Measurements from ENCODE around the gene SCGB1A1.

DNA sequence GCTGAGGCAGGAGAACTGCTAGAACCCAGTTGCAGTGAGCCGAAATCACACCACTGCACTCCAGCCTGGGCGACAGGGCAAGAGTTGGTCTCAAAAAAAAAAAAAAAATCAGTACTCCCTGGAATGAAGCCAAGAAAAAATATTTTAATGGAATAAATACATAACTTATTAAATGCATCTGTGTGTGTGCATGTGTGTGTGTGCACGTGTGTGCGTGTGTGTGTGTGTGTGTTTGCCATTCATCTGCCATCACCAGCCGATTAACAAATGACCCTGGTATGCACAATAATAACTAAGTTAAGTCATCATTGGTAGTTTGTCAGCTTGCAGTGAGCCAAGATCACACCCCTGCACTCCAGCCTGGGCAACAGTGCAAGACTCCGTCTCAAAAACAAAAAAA, 35.0 kb upstream of the SCGB1A1 start:
- TF ChIP-seq EGR1 (IDR thresholded peaks at IDR 0.05; ENCODE audit: low read depth in 2 of 2) (no peak), SP1 (IDR thresholded peaks at IDR 0.05) (no peak), TAF1 (conservative IDR thresholded peaks at IDR 0.05) (no peak), HNF4G (IDR thresholded peaks at IDR 0.05) (no peak), NR2F2 (IDR thresholded peaks at IDR 0.05) (no peak), JUND (IDR thresholded peaks at IDR 0.05) (no peak), GABPA (IDR thresholded peaks at IDR 0.05 in 1 of 2, conservative IDR thresholded peaks at IDR 0.05 in 1 of 2) (no peak), RAD21 (IDR thresholded peaks at IDR 0.05) (no peak), RXRA (IDR thresholded peaks at IDR 0.05) (no peak)
- TF ChIP-seq, protein P1, sequence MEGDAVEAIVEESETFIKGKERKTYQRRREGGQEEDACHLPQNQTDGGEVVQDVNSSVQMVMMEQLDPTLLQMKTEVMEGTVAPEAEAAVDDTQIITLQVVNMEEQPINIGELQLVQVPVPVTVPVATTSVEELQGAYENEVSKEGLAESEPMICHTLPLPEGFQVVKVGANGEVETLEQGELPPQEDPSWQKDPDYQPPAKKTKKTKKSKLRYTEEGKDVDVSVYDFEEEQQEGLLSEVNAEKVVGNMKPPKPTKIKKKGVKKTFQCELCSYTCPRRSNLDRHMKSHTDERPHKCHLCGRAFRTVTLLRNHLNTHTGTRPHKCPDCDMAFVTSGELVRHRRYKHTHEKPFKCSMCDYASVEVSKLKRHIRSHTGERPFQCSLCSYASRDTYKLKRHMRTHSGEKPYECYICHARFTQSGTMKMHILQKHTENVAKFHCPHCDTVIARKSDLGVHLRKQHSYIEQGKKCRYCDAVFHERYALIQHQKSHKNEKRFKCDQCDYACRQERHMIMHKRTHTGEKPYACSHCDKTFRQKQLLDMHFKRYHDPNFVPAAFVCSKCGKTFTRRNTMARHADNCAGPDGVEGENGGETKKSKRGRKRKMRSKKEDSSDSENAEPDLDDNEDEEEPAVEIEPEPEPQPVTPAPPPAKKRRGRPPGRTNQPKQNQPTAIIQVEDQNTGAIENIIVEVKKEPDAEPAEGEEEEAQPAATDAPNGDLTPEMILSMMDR (IDR thresholded peaks at IDR 0.05; ENCODE audit: low read depth, low read length, missing input control) = no peak
- TF ChIP-seq, protein P2, sequence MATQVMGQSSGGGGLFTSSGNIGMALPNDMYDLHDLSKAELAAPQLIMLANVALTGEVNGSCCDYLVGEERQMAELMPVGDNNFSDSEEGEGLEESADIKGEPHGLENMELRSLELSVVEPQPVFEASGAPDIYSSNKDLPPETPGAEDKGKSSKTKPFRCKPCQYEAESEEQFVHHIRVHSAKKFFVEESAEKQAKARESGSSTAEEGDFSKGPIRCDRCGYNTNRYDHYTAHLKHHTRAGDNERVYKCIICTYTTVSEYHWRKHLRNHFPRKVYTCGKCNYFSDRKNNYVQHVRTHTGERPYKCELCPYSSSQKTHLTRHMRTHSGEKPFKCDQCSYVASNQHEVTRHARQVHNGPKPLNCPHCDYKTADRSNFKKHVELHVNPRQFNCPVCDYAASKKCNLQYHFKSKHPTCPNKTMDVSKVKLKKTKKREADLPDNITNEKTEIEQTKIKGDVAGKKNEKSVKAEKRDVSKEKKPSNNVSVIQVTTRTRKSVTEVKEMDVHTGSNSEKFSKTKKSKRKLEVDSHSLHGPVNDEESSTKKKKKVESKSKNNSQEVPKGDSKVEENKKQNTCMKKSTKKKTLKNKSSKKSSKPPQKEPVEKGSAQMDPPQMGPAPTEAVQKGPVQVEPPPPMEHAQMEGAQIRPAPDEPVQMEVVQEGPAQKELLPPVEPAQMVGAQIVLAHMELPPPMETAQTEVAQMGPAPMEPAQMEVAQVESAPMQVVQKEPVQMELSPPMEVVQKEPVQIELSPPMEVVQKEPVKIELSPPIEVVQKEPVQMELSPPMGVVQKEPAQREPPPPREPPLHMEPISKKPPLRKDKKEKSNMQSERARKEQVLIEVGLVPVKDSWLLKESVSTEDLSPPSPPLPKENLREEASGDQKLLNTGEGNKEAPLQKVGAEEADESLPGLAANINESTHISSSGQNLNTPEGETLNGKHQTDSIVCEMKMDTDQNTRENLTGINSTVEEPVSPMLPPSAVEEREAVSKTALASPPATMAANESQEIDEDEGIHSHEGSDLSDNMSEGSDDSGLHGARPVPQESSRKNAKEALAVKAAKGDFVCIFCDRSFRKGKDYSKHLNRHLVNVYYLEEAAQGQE (IDR thresholded peaks at IDR 0.05) = no peak
- TF ChIP-seq, protein P3, sequence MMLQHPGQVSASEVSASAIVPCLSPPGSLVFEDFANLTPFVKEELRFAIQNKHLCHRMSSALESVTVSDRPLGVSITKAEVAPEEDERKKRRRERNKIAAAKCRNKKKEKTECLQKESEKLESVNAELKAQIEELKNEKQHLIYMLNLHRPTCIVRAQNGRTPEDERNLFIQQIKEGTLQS (IDR thresholded peaks at IDR 0.05) = no peak
- TF ChIP-seq, protein P4, sequence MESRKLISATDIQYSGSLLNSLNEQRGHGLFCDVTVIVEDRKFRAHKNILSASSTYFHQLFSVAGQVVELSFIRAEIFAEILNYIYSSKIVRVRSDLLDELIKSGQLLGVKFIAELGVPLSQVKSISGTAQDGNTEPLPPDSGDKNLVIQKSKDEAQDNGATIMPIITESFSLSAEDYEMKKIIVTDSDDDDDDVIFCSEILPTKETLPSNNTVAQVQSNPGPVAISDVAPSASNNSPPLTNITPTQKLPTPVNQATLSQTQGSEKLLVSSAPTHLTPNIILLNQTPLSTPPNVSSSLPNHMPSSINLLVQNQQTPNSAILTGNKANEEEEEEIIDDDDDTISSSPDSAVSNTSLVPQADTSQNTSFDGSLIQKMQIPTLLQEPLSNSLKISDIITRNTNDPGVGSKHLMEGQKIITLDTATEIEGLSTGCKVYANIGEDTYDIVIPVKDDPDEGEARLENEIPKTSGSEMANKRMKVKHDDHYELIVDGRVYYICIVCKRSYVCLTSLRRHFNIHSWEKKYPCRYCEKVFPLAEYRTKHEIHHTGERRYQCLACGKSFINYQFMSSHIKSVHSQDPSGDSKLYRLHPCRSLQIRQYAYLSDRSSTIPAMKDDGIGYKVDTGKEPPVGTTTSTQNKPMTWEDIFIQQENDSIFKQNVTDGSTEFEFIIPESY (IDR thresholded peaks at IDR 0.05) = no peak

All from liver (tissue), 3 donors.